NCI-H345 (cell line): Measurements from ENCODE around the gene MRPS2.
"Not testable (repeated sequence)": the region's sequence is repeated elsewhere in the genome, so short reads cannot be mapped to it uniquely, and the experiment has no call there.

Experiments
- DNase-seq: peaks from one replicate; lab custom pipeline; 2025; lab: John Stamatoyannopoulos, UW

Gene MRPS2

GRCh38 chr9:135499326-135500070 lies 984 bp upstream of the MRPS2 start:
- DNase-seq: peak; percentile 92

- no peak for DNase-seq
These were observed 384 bp upstream of the MRPS2 start for GRCh38 chr9:135500071-135500524.

- DNase-seq: no peak
These were observed 1.0 kb downstream of the MRPS2 start for GRCh38 chr9:135501261-135502167.

- no peak for DNase-seq
These were observed 1.8 kb downstream of the MRPS2 start for GRCh38 chr9:135502168-135502872.

- no peak for DNase-seq
These were observed 2.4 kb downstream of the MRPS2 start for GRCh38 chr9:135502873-135503321.

GRCh38 chr9:135503371-135504261 lies 3.1 kb downstream of the MRPS2 start:
- DNase-seq: no peak

- peak; percentile 46 for DNase-seq
These were observed 4.1 kb downstream of the MRPS2 start for GRCh38 chr9:135504262-135505243.

- no peak for DNase-seq
These were observed 5.1 kb downstream of the MRPS2 start for GRCh38 chr9:135505406-135506187.

GRCh38 chr9:135506327-135507103 lies 6.0 kb downstream of the MRPS2 start:
- DNase-seq: no peak

GRCh38 chr9:135507104-135508035 lies 6.9 kb downstream of the MRPS2 start:
- no peak for DNase-seq

- no peak for DNase-seq
These were observed 7.8 kb downstream of the MRPS2 start for GRCh38 chr9:135508211-135508820.

- DNase-seq: no peak
These were observed 9.0 kb downstream of the MRPS2 start for GRCh38 chr9:135509458-135509857.

GRCh38 chr9:135512241-135512603 lies 11.7 kb downstream of the MRPS2 start:
- DNase-seq: no peak

- DNase-seq: no peak
These were observed 12.4 kb downstream of the MRPS2 start for GRCh38 chr9:135512904-135513303.

GRCh38 chr9:135513351-135513846 lies 12.9 kb downstream of the MRPS2 start:
- DNase-seq: no peak

GRCh38 chr9:135513906-135514305 lies 13.4 kb downstream of the MRPS2 start:
- not testable (repeated sequence) for DNase-seq
